Measurements from ENCODE around the gene IRAK2.

Gene IRAK2

DNA sequence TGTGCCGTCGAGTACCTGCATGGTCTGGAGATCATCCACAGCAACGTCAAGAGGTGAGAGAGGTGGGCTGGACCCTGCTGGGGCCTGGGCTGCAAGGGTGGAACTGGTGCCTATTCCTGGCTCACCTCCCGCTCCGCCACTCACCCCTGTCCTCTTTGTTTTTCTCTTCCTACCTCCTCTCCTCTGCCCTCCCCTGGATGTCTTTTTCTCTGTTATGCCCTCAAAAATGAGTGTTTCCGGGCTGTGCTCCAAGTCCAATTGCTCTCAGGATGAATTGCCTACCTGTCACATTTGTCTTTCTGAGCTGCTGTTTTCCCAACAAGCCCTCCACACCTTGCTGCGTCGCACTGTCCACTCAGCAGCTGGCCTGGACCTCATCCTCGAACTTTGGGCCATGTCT is 55.0 kb downstream of the IRAK2 start:
- TF ChIP-seq POLR2AphosphoS5 (IDR thresholded peaks at IDR 0.05; ENCODE audit: low read depth, low read length): no peak
- TF ChIP-seq SPI1 (IDR thresholded peaks at IDR 0.05; ENCODE audit: low read depth, low read length): no peak
- no peak for TF ChIP-seq POLR2A (IDR thresholded peaks at IDR 0.05; ENCODE audit: low read depth, low read length)
- TF ChIP-seq POU2F2 (IDR thresholded peaks at IDR 0.05; ENCODE audit: low read depth, low read length): no peak
- no peak for TF ChIP-seq PAX5 (IDR thresholded peaks at IDR 0.05; ENCODE audit: insufficient read depth, low read length, severe bottlenecking)
- TF ChIP-seq TAF1 (IDR thresholded peaks at IDR 0.05; ENCODE audit: low read depth, low read length): no peak
- FAIRE-seq: no peak
- DNase-seq (ENCODE audit: insufficient read length, low spot score): no peak

DNA sequence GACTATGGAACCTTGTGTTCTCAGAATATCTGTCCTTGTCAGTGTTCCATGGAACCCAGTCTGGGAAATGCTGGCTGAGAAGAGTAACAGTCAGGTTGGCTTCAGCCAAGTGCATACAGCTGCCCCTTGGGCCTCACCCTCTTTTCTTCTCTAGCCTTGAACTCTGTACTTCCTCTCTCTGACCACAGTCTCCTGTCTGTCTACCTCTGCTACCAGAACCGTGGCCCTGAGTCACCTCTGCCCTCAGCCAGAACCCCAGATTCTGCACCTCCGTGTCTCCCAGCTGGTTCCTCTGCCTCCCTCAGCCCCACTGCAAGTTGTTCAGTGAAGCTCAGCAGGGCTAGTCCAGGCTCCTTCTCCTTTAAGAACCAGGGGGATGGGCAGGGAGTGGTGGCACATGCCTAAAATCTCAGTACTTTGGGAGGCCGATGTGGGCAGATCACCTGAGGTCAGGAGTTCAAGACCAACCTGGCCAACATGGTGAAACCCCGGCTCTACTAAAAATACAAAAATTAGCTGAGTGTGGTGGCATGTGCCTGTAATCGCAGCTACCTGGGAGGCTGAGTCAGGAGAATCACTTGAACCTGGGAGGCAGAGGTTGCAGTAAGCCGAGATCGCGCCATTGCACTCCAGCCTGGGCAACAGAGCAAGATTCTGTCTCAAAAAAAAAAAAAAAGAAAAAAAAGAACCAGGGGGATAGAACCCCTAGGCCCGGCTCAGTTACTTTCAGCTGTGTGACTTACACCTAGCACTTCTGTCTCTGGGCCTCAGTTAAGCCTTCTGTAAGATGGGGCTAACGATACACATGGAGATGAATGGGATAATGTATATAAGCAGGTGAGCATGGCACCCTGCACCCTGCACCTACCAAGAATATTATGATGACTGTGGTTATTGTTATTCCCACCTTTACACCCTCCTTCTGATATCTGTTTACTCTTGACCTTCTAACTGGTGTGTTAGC is 59.2 kb downstream of the IRAK2 start:
- peak; percentile 81 for TF ChIP-seq SPI1 (IDR thresholded peaks at IDR 0.05; ENCODE audit: low read depth, low read length)
- TF ChIP-seq TAF1 (IDR thresholded peaks at IDR 0.05; ENCODE audit: low read depth, low read length): no peak
- FAIRE-seq (peak; percentile 85), DNase-seq (ENCODE audit: insufficient read length, low spot score) (no peak)

DNA sequence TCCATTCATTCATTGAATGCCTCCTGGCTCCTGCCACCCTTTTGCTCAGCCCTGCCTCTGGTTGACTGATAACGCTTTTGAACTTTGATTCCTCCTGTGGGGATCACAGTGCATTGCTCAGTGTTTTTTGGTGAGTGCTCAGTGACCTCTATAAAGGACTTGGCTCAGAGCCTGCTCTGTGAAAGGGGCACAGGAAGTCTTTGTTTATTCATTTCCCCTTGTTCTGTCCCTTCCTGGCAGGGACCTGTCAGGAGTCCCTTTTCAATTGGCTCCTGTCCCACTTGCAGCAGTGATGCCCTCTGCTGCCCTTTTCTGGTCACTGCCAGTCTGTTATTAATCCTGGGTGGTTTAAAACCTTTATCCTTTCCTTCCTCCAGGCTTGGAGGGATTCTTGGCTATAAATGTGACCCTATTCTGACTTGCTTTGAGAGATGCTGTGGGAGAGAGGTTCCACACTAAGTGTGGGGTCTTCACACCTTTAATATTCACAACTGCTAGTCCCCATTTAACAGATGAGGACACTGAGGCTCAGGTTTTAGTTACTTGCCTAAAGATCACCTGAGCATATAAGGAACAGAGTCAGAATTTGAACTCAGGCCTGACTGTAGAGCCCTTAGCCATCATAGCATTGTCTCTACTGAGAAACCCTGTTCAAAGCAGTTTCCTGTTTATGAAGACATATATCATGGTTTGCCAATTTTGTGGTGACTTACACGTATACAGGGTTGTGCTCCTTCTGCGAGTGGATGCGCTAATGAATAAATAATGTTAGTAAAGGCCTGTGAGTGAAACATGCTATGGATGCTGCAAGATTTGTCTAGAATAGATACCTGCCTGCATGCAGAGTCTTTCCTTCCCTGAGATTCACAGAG is 60.3 kb downstream of the IRAK2 start:
- DNase-seq (ENCODE audit: insufficient read length, low spot score) (peak; percentile 45), FAIRE-seq (peak; percentile 78)
- TF ChIP-seq PAX5 (IDR thresholded peaks at IDR 0.05; ENCODE audit: insufficient read depth, low read length, severe bottlenecking) (no peak), POU2F2 (IDR thresholded peaks at IDR 0.05; ENCODE audit: low read depth, low read length) (no peak), TAF1 (IDR thresholded peaks at IDR 0.05; ENCODE audit: low read depth, low read length) (no peak), POLR2AphosphoS5 (IDR thresholded peaks at IDR 0.05; ENCODE audit: low read depth, low read length) (no peak), SPI1 (IDR thresholded peaks at IDR 0.05; ENCODE audit: low read depth, low read length) (no peak), POLR2A (IDR thresholded peaks at IDR 0.05; ENCODE audit: low read depth, low read length) (no peak)

DNA sequence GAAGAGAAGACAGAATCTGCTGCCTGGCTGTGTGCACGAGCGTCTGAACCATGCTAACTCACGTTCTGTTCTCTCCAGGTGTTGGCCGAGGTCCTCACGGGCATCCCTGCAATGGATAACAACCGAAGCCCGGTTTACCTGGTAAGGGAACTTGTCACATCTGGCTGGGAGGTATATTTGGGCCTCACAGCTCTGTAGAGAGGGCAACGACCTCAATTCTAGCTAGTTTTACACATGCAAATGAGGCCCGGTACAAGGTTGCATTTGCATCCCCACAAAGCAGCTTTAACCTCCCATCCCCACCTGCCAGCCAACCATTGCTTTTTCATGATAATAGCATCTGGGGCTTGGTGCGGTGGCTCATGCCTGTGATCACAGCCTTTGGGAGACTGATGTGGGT is 61.6 kb downstream of the IRAK2 start:
- FAIRE-seq (peak; percentile 77), DNase-seq (ENCODE audit: insufficient read length, low spot score) (no peak)
- TF ChIP-seq TAF1 (IDR thresholded peaks at IDR 0.05; ENCODE audit: low read depth, low read length) (no peak), POU2F2 (IDR thresholded peaks at IDR 0.05; ENCODE audit: low read depth, low read length) (peak; percentile 87; the same call in 1 of the 2 replicates)

DNA sequence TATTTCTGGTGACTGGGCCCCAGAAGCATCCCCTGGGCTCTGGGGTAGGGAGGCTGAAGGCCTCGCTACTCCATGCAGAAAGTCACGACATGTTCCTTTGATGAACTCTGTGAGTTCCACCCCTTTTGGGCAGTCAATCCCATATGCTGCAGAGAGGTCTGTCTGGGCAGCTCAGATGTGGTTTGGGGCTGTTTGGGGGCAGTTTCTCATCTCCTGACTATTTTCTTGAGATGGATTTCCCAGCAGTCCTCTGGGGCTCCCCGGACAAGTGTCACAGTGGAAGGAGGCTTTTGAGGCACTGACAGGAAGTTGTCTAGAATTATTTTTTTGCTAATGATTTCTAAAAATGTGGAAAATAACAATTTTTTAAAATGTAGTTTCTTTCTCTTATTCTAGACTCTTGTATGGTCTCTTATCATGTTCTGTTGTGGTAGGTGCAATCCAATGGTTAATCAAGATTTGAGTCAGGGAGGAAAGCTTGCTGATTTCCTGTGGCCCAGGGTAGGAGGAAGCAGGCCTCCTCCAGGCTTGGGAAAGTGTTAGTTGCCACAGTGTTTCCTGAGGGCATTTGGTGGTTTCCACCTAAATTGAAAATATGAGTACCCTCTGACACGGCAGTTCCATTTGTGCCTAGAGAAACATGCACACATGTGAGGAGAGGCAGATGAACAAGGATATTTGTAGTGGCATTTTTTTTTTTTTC is 63.7 kb downstream of the IRAK2 start:
- no peak for FAIRE-seq
- TF ChIP-seq POU2F2 (IDR thresholded peaks at IDR 0.05; ENCODE audit: low read depth, low read length): no peak
- no peak for TF ChIP-seq POLR2A (IDR thresholded peaks at IDR 0.05; ENCODE audit: low read depth, low read length)
- no peak for TF ChIP-seq TAF1 (IDR thresholded peaks at IDR 0.05; ENCODE audit: low read depth, low read length)
- no peak for TF ChIP-seq POLR2AphosphoS5 (IDR thresholded peaks at IDR 0.05; ENCODE audit: low read depth, low read length)
- TF ChIP-seq SPI1 (IDR thresholded peaks at IDR 0.05; ENCODE audit: low read depth, low read length): no peak
- TF ChIP-seq PAX5 (IDR thresholded peaks at IDR 0.05; ENCODE audit: insufficient read depth, low read length, severe bottlenecking): no peak
- DNase-seq (ENCODE audit: insufficient read length, low spot score): no peak

DNA sequence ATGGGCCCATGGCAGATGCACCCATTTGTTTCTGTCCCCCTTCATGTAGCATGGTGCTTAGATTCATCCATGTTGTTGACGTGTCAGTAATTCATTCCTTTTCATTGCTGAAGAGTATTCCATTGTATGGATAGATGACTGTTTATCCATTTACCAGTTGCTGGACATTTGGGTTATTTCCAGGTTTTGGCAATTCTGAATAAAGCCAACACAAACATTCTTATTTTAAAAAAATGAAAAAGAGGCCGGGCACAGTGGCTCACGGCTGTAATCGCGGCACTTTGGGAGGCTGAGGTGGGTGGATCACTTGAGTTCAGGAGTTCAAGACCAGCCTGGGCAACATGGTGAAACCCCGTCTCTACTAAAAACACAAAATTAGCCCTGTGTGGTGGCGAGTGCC is 64.9 kb downstream of the IRAK2 start:
- DNase-seq (ENCODE audit: insufficient read length, low spot score) (no peak), FAIRE-seq (no peak)
- TF ChIP-seq PAX5 (IDR thresholded peaks at IDR 0.05; ENCODE audit: insufficient read depth, low read length, severe bottlenecking) (no peak), POLR2A (IDR thresholded peaks at IDR 0.05; ENCODE audit: low read depth, low read length) (no peak), POU2F2 (IDR thresholded peaks at IDR 0.05; ENCODE audit: low read depth, low read length) (no peak), POLR2AphosphoS5 (IDR thresholded peaks at IDR 0.05; ENCODE audit: low read depth, low read length) (no peak), SPI1 (IDR thresholded peaks at IDR 0.05; ENCODE audit: low read depth, low read length) (no peak), TAF1 (IDR thresholded peaks at IDR 0.05; ENCODE audit: low read depth, low read length) (no peak)

DNA sequence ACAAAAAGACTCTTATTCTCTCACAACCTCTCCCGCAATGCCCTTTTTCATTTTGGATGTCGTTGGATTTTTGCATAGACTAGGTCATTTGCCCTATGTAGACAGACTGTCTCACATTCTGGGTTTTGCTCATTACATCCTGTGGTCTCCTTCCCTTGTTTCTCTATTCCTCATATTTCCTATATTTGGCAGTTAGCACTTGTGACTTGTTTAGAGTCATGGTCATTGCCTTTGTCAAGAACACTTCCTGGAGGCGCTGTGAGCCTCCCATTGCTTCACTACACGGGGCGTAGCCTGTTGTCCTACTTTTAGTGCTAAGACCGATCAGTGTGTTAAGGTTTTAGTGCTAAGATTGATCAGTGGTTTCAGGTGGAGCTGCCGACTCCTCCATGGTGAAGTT is 67.4 kb downstream of the IRAK2 start:
- TF ChIP-seq PAX5 (IDR thresholded peaks at IDR 0.05; ENCODE audit: insufficient read depth, low read length, severe bottlenecking) (no peak), TAF1 (IDR thresholded peaks at IDR 0.05; ENCODE audit: low read depth, low read length) (no peak), SPI1 (IDR thresholded peaks at IDR 0.05; ENCODE audit: low read depth, low read length) (no peak), POLR2A (IDR thresholded peaks at IDR 0.05; ENCODE audit: low read depth, low read length) (no peak), POU2F2 (IDR thresholded peaks at IDR 0.05; ENCODE audit: low read depth, low read length) (no peak), POLR2AphosphoS5 (IDR thresholded peaks at IDR 0.05; ENCODE audit: low read depth, low read length) (no peak)
- DNase-seq (ENCODE audit: insufficient read length, low spot score) (no peak), FAIRE-seq (no peak)

DNA sequence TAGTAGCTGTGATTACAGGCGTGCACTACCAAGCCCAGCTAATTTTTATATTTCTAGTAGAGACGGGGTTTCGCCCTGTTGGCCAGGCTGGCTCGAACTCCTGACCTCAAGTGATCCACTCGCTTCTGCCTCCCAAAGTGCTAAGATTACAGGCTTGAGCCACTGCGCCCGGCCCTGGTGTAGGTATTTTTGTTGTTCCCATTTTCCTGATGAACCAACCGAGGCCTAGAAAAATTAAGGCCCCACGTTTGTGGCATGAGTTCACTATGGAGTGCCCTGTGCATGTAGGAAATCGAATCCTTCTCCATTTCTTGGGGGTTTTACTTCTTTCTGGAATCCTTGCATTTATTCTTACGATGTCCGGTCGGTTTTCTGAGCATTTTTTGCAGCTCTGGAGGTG is 69.3 kb downstream of the IRAK2 start:
- DNase-seq (ENCODE audit: insufficient read length, low spot score) (no peak), FAIRE-seq (no peak)
- no peak for TF ChIP-seq PAX5 (IDR thresholded peaks at IDR 0.05; ENCODE audit: insufficient read depth, low read length, severe bottlenecking)

DNA sequence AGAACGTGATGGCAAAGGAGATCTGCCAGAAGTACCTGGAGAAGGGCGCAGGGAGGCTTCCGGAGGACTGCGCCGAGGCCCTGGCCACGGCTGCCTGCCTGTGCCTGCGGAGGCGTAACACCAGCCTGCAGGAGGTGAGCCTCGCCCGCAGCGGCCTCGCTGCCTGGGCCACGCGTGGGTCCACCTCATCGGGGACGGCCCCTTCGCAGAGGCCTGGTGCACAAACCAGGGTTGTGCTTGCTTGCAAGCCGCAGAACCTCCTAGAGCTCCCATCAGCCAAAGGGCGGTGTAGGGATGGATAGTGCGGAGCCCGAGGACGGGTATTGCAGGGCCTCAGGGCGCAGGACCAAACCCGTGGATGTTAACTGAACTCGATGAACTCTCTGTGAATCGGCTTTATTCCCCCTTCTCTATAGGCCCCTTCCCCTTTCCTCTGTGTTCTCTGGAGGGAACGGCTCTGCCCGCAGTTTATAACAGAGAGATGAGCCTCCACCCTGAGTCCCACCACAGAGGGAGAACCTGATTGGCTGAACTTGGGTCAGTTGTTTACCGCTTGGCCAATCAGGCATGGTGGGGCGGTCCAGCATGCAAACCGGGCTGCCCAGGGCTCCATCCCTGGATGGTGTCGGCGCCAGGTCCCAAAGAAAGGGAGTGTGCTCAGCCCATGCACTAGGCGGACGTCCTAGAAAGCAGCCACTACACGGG is 70.0 kb downstream of the IRAK2 start:
- no peak for FAIRE-seq
- no peak for DNase-seq (ENCODE audit: insufficient read length, low spot score)
- TF ChIP-seq POU2F2 (IDR thresholded peaks at IDR 0.05; ENCODE audit: low read depth, low read length): no peak
- no peak for TF ChIP-seq TAF1 (IDR thresholded peaks at IDR 0.05; ENCODE audit: low read depth, low read length)
- TF ChIP-seq POLR2AphosphoS5 (IDR thresholded peaks at IDR 0.05; ENCODE audit: low read depth, low read length): no peak
- TF ChIP-seq POLR2A (IDR thresholded peaks at IDR 0.05; ENCODE audit: low read depth, low read length): no peak
- no peak for TF ChIP-seq SPI1 (IDR thresholded peaks at IDR 0.05; ENCODE audit: low read depth, low read length)
- TF ChIP-seq PAX5 (IDR thresholded peaks at IDR 0.05; ENCODE audit: insufficient read depth, low read length, severe bottlenecking): no peak

Data from GM12891 (cell line).